Measurements from ENCODE around the gene EIF4G3. TPM values are rescaled to one million over a fixed set of nuclear protein-coding genes. Genes with fewer than 3 reads are reported as not detected.
"Not testable (repeated sequence)": the region's sequence is repeated elsewhere in the genome, so short reads cannot be mapped to it uniquely, and the experiment has no call there.

Gene EIF4G3
- total RNA-seq, 4 donors from 2014 or later, result 48.6 to 73.6 (median 57.9) TPM

DNA sequence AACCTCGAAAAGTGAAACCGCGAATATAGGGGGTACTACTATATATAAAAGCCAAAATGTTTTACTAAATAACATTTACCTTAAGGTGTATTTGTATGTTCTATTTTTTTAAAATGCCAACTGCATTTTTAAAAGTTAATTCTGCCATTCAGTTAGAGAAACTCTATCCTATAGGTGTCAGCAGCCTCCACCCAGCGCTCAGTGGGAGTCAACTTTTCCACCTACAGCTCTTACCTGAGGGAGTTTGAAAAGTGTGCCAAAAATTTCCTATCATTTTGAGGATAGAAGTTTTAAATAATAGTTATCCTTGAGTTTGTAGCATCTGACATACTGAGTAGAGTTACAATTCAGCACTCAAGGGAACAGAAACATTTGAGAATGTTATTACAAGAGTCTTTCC is 383.5 kb downstream of the EIF4G3 start:
- no peaks in the 10 kb centered on the region for H3K9me3 ChIP-seq
- H3K27me3 ChIP-seq, result no peaks in the 10 kb centered on the region
- WGBS, 2 donors (ENCODE audit: low coverage in 1 of 2), result 96 to 100% methylated on average over 4 of the region's 4 CpGs
- H3K36me3 ChIP-seq, result no peaks in the 10 kb centered on the region
- TF ChIP-seq POLR2A (IDR thresholded peaks at IDR 0.05), result no peak
- no peak for TF ChIP-seq EP300 (IDR thresholded peaks at IDR 0.05)
- TF ChIP-seq, protein P1, sequence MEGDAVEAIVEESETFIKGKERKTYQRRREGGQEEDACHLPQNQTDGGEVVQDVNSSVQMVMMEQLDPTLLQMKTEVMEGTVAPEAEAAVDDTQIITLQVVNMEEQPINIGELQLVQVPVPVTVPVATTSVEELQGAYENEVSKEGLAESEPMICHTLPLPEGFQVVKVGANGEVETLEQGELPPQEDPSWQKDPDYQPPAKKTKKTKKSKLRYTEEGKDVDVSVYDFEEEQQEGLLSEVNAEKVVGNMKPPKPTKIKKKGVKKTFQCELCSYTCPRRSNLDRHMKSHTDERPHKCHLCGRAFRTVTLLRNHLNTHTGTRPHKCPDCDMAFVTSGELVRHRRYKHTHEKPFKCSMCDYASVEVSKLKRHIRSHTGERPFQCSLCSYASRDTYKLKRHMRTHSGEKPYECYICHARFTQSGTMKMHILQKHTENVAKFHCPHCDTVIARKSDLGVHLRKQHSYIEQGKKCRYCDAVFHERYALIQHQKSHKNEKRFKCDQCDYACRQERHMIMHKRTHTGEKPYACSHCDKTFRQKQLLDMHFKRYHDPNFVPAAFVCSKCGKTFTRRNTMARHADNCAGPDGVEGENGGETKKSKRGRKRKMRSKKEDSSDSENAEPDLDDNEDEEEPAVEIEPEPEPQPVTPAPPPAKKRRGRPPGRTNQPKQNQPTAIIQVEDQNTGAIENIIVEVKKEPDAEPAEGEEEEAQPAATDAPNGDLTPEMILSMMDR (IDR thresholded peaks at IDR 0.05), result no peak
- ATAC-seq, result no peak
- H3K4me1 ChIP-seq, result peaks cover 0 to 4% (median under 1%) of the 10 kb centered on the region in 3 donors
- H3K27ac ChIP-seq, result no peak overlapping the region
- H3K4me3 ChIP-seq, result no peak overlapping the region

DNA sequence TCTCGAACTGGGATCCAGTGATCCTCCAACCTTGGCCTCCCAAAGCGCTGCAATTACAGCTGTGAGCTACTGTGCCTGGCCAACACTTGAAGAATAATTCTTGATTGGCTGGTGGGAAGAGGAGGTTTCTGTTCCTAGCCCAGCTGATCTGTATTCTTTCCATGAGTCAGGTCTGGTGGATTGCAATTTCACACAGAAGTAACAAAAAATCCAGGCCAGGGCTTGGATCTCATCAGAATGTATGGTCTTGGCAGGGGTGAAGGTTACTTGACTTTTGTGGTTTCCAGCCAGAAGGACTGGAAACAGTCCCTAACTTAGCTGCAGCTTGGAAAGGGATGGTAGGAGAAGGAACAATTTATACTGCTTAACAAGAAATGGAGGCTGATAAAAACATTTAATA is 384.5 kb downstream of the EIF4G3 start:
- Histone ChIP-seq H3K27me3 (no peaks in the 10 kb centered on the region), H3K9me3 (no peaks in the 10 kb centered on the region), H3K27ac (no peak overlapping the region), H3K4me1 (peaks cover 0 to 9% (median 3%) of the 10 kb centered on the region in 3 donors), H3K4me3 (no peak overlapping the region), H3K36me3 (no peaks in the 10 kb centered on the region)
- no peak for ATAC-seq
- TF ChIP-seq POLR2A (IDR thresholded peaks at IDR 0.05), result no peak
- TF ChIP-seq, protein P1 (IDR thresholded peaks at IDR 0.05), result no peak
- TF ChIP-seq EP300 (IDR thresholded peaks at IDR 0.05), result no peak
- no peak for TF ChIP-seq POLR2AphosphoS5 (IDR thresholded peaks at IDR 0.05)
- 20 to 57% methylated on average over 1 of the region's 2 CpGs for WGBS, 2 donors (ENCODE audit: low coverage in 1 of 2)

DNA sequence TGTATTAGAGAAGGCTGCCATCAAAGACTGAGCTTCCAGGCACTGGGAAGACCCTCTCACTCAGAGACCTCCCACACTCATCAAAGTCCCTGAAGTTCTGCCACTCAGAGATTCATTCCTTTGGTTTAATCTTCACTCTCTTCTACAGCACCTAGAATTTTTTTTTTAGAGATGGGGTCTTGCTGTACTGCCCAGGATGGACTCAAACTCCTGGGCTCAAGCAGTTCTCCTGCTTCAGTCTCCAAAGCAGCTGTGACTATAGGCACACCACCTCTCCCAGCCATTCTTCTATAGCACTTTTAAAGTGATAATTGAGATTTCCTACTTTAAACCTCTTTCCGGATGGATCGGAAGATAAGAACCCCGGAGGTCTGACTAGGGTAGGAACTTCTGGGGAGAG is 385.9 kb downstream of the EIF4G3 start:
- TF ChIP-seq POLR2AphosphoS5 (IDR thresholded peaks at IDR 0.05) (no peak), EP300 (IDR thresholded peaks at IDR 0.05) (no peak), POLR2A (IDR thresholded peaks at IDR 0.05) (no peak)
- TF ChIP-seq, protein P1 (IDR thresholded peaks at IDR 0.05), result no peak
- Histone ChIP-seq H3K27me3 (no peaks in the 10 kb centered on the region), H3K36me3 (no peaks in the 10 kb centered on the region), H3K4me1 (peaks cover 0 to 10% (median 3%) of the 10 kb centered on the region in 3 donors), H3K27ac (no peak overlapping the region), H3K4me3 (no peak overlapping the region), H3K9me3 (no peaks in the 10 kb centered on the region)
- no peak for ATAC-seq
- 81 to 100% methylated on average over 2 of the region's 3 CpGs for WGBS, 2 donors (ENCODE audit: low coverage in 1 of 2)

DNA sequence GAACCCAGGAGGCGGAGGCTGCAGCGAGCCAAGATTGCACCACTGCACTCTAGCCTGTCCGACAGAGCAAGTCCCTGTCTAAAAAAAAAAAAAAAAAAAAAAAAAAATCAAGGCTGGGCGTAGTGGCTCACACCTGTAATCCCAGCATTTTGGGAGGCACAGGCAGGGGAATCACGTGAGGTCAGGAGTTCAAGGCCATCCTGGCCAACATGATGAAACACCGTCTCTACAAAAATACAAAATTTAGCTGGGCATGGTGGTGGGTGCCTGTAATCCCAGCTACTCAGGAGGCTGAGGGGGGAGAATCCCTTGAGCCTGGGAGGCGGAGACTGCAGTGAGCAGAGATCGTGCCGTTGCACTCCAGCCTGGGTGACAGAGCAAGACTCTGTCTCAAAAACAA is 387.1 kb downstream of the EIF4G3 start:
- peaks cover 0 to 22% (median 8%) of the 10 kb centered on the region in 3 donors for H3K4me1 ChIP-seq
- ATAC-seq, H3K27me3 ChIP-seq, H3K36me3 ChIP-seq, H3K9me3 ChIP-seq, H3K27ac ChIP-seq, H3K4me3 ChIP-seq: not testable (repeated sequence)
- 82 to 100% methylated on average over 3 to 8 of the region's 9 CpGs for WGBS, 2 donors (ENCODE audit: low coverage in 1 of 2)

DNA sequence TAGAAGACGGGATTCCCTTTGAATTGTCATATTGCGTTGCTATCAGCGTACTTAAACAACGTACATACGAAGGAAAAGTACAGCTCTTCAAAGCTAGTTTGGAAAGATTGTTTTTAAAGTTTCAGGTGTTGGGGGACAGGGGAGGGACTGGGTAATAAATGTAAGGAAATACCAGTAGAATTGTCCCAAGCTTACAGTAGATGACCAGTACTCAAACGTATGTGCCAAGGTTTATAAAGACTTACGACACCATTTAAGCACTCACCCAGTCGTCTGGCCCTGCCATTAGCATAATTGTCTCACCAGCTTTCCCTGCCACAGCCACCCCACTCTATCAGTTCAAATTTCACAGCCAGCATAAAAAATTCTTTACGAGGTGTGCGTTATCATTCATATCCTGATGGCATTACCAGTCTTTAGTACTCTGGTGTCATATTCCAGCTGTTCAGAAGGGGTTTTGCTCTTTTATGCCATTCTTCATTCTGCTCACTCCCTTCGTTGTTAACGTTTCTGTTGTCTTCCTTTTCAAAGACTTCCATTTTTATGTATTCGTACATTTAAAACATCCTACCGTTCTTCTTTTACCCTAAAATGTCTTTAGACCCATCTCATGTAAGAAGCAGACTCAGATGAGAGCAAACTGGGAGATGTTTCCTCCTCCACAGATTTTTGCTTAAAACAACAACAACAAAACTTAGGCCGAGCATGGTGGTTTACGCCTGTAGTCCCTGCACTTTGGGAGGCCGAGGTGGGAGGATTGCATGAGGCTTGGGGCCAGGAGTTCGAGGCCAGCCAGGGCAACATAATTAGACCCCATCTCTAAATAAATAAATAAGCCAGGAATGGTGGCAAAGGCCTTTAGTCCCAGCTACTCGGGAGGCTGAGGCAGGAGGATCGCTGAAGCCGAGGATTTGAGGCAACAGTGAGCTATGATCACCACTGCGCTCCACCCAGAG is 388.6 kb downstream of the EIF4G3 start:
- H3K4me1 ChIP-seq, result peaks cover 0 to 36% (median 8%) of the 10 kb centered on the region in 3 donors
- 12 to 35% methylated on average over 15 to 19 of the region's 22 CpGs for WGBS, 2 donors (ENCODE audit: low coverage in 1 of 2)
- peak overlapping the region; percentile 76 to 97 for H3K4me3 ChIP-seq
- TF ChIP-seq EP300 (IDR thresholded peaks at IDR 0.05) (no peak), POLR2A (IDR thresholded peaks at IDR 0.05) (no peak), POLR2AphosphoS5 (IDR thresholded peaks at IDR 0.05) (peak; percentile 14)
- TF ChIP-seq, protein P1 (IDR thresholded peaks at IDR 0.05), result no peak
- H3K36me3 ChIP-seq, result no peaks in the 10 kb centered on the region
- no peaks in the 10 kb centered on the region for H3K9me3 ChIP-seq
- H3K27me3 ChIP-seq, result no peaks in the 10 kb centered on the region
- ATAC-seq, result no peak
- peak overlapping the region; percentile 76 to 99 (median 94) for H3K27ac ChIP-seq

Data from gastroesophageal sphincter (tissue), 4 donors.